Activated naive CD8-positive, alpha-beta T cell treated with anti-CD3 and anti-CD28 coated beads, Interleukin-2, amount 10 ng/mL, durations not matched to agents 7 days and 5 days (primary cell): ENCODE measurements around the gene ETV5. TPM values are rescaled to one million over a fixed set of nuclear protein-coding genes. Genes with fewer than 3 reads are reported as not detected.
A peak's percentile ranks its signal among the peaks of the same experiment; 100 is the strongest.

Experiments
- ATAC-seq: fragments of 150-1000 bp; cut with Tn5 transposase; one replicate; pipeline ENCODE4 v1.10.0; 2021; ENCODE audit warnings: low read depth, moderate library complexity
- POLR2A ChIA-PET: fragments of 350-600 bp; sonication (Branson Sonifier 250); formaldehyde crosslinking; loops from one replicate; lab custom pipeline; 2021; ENCODE audit warnings: antibody characterized with exemption; lab: Charles Lee
- DNase-seq: peaks from one replicate; pipeline ENCODE4 v3.0.0; 2021
- H3K27ac Mint-ChIP-seq: one replicate; pipeline ENCODE4 v1.8.0; 2022; ENCODE audit warnings: mild to moderate bottlenecking, mixed read lengths
- H3K27me3 Mint-ChIP-seq: one replicate; pipeline ENCODE4 v1.8.0; 2022; ENCODE audit warnings: mild to moderate bottlenecking, moderate library complexity, mixed read lengths
- H3K36me3 Mint-ChIP-seq: one replicate; pipeline ENCODE4 v1.8.0; 2021; ENCODE audit warnings: mild to moderate bottlenecking, mixed read lengths
- H3K4me1 Mint-ChIP-seq: one replicate; pipeline ENCODE4 v1.8.0; 2021; ENCODE audit warnings: mixed read lengths
- H3K4me3 Mint-ChIP-seq: one replicate; pipeline ENCODE4 v1.8.0; 2022; ENCODE audit warnings: mild to moderate bottlenecking, moderate library complexity, mixed read lengths
- H3K9me3 Mint-ChIP-seq: one replicate; pipeline ENCODE4 v1.8.0; 2021; ENCODE audit warnings: mixed read lengths
- total RNA-seq, 2 experiments: library from RNA; stranded (reverse); gene quantifications; one replicate each; pipeline ENCODE4 v1.2.3, GENCODE V29; 2021

ETV5 gene
- 1 to 10 TPM; 1.4 to 2.0 TPM for total RNA-seq

DNA sequence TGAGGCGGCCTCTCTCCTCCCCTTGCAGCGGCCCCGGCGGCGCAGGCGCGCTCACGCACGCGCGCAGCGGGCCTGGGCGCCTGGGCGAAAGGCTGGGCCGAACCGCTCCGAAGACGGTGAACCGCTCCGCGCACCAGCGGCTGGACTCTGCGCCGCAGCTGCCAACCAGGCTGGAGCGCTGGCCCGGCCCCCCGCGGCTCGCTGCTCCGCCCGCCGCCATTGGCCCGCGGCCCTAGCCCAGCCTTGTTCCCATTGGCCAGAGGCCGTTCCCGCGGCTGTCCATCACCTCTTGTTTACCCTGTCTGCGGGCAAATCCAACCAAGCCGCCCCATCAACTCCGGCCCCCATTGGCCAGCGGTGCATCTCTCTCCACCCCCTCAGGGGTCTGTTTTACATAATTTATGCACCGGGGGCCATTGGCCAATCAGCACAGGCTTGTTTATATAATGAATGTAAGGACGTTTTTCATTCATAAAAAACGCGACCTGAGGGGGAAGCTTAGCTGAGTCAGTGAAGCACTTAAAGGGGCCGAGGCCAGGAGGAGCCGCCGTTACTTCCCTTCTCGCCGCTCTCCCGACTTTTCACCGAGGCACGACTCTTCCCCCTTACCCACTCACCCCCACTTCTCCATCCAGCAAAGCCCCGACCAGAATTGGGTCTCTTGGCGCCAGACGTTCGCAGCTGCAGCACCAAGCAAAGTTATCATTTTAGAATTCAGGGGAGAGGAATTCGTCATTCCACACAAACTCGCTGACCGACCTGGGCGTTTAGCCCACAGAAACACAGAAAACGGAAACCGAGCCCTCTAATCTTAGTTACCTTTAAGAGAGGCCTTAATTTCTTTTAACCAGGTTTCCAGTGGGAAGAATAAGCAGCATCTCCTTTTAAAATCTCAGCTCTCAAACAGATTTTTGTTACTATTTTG is at the start of gene ETV5:
Gene ETV5 (minus strand): TSS at position 149 of the 925 bp plus-strand sequence. CDS start 3,221 bp downstream, outside the sequence.
- POLR2A ChIA-PET = interaction anchor here (0.5 to 1.7 kb wide), 5 partner anchors 11 to 708 kb away, joined by 3 to 6 read pairs (median 4); no protein-coding TSS in a partner anchor
- H3K4me1 Mint-ChIP-seq = peaks cover 30% of the 10 kb centered on the region
- peaks cover 88% of the 10 kb centered on the region for H3K27me3 Mint-ChIP-seq
- peak; percentile 96 for ATAC-seq
- no peaks in the 10 kb centered on the region for H3K9me3 Mint-ChIP-seq
- no peaks in the 10 kb centered on the region for H3K36me3 Mint-ChIP-seq
- DNase-seq = peak; percentile 93
- H3K4me3 Mint-ChIP-seq = peak within 1 kb of the TSS; percentile 96
- H3K27ac Mint-ChIP-seq = peak within 1 kb of the TSS; percentile 74

DNA sequence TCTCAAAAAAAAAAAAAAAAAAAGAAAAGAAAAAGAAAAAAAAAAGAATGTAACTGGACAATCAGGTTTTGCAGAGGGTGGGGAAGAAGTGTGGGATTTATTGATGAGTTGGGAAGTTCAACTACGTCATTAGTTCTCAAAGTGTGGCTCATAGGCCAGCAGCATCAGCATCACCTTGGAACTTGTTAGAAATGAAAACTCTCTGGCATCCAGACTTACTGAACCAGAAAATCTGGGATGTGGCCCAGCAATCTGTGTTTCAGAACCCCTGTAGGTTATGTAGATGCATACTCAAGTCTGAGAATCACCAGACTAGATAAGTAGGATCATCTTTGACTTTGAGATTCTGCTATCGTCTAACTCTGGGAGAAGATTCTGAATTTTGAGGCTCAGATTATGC is 45.8 kb upstream of the ETV5 start:
- ATAC-seq = no peak
- Mint-ChIP-seq H3K27me3 (peaks cover 40% of the 10 kb centered on the region), H3K4me1 (peaks cover 11% of the 10 kb centered on the region), H3K4me3 (no peak overlapping the region), H3K36me3 (no peaks in the 10 kb centered on the region), H3K9me3 (no peaks in the 10 kb centered on the region), H3K27ac (no peak overlapping the region)
- no peak for DNase-seq
- POLR2A ChIA-PET = no interaction called here

DNA sequence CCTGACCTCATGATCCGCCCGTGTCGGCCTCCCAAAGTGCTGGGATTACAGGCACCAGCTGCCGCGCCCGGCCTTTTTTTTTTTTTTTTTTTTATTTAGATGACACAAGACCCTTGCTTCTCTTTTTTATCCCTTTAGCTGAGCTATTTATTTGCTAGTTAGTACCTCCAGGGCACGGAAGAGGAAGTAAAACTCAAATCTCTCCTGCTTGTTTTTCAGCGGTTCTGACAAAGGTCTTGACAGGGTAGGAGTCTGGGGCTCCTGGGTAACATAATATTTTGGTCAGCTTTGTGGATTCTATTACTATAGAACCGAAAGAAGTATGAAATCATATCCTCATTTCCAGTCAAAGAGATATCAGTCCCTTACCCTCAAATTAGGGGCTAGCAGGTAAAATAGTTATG is 44.0 kb upstream of the ETV5 start:
- Mint-ChIP-seq H3K4me3 (no peak overlapping the region), H3K36me3 (no peaks in the 10 kb centered on the region), H3K27me3 (peaks cover 35% of the 10 kb centered on the region), H3K27ac (peak overlapping the region; percentile 14), H3K4me1 (peaks cover 11% of the 10 kb centered on the region), H3K9me3 (no peaks in the 10 kb centered on the region)
- DNase-seq (no peak), ATAC-seq (peak; percentile 64)
- POLR2A ChIA-PET = interaction anchor here (0.6 kb wide), 1 partner anchor 13 kb away, joined by 3 read pairs; no protein-coding TSS in a partner anchor

DNA sequence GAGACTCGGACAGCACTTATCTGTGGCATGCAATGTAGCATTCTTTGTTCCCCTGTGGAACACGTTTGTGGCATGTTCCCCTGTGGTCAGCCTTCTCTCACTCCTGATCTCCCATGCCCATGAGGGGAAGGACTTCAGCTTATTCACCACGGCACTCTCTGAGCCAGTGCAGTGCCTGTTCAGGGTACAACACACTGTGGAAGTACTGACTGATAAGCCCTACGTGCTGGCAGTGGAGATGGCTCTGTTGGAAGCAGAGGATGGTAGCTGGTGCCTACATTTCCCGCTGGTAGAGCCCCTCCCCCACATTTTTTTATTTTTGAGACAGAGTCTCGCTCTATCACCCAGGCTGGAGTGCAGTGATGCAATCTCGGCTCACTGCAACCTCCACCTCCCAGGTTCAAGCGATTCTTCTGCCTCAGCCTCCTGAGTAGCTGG is 43.5 kb upstream of the ETV5 start:
- H3K4me3 Mint-ChIP-seq = no peak overlapping the region
- H3K27ac Mint-ChIP-seq = no peak overlapping the region
- no peaks in the 10 kb centered on the region for H3K9me3 Mint-ChIP-seq
- peaks cover 11% of the 10 kb centered on the region for H3K4me1 Mint-ChIP-seq
- no peaks in the 10 kb centered on the region for H3K36me3 Mint-ChIP-seq
- DNase-seq (no peak), ATAC-seq (no peak)
- H3K27me3 Mint-ChIP-seq = peaks cover 31% of the 10 kb centered on the region
- POLR2A ChIA-PET = no interaction called here

DNA sequence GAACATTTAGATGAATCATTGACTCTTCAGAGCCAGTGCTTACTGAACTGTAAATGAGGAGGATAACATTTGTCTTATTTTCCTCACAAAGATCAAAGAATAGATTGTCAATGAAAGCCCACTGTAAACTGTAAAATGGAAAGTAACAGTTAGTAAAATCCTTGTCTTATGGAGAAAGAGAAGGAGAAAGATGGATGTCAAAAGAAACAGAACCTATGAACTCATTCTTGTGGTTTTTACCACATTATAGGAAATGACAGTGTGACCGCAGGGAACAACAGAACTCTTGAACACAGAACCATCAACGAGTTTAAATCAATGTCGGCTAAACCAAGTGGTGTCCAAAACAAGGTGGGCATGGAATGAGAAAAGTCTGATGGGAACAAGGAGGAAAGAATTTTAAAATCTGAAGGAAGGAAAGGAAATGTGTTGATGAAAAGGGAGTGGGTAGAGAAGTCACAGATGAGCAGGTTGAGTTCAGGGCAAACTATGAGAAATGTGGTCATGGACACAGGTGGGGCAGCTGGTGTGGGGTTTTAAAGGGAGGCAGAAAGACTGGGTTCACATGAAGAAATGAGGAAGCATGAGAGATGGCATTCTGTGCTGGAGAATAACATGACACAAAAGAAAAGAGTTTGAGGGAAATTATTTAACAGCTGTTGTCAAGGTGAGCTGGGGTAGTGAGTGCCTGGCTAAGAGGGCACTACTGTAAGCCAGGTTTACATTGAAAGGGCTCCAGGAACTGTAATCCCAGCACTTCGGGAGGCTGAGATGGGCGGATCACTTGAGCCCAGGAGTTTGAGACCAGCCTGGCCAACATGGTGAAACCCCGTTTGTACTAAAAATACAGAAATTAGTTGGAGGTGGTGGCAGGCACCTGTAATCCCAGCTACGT is 42.4 kb upstream of the ETV5 start:
- no peak for DNase-seq
- H3K9me3 Mint-ChIP-seq = no peaks in the 10 kb centered on the region
- H3K27me3 Mint-ChIP-seq = peaks cover 37% of the 10 kb centered on the region

DNA sequence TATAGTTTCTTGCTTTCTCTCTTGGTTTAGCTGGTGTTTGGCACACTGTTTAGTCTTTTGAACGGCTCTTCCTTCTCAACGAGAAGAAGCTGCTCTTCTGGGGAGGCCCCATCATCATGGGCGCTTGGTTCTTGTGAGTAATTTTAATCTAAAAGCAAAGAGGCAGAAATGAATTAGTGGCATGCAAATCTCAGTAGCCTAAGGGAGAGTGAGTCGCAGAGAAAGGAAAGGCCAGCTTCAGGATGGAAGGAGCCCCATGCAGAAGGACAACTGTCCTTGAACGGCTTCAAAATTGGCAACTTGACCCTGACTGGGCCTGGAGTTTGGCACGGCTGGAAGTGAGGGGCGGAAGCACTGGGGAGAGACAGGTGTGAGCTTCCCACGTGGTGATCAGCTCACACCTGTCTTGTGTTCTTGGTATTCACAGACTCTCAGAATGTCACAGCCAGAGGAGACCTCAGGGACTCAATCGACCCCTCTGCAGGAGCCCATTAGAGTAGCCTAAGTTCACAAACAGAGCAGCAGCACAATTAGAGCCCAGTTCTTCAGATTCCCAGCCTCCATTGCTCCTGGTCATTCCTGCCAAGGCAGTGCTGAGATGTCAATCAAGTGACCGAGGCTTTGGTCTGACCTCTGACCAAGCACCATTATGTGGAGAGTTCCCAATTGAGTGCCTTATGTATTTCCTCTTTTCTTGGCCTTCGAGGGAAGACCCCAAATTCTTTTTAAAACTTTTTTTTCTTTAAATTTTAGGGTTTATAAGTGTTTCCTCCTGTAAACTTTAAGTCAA is 41.3 kb upstream of the ETV5 start:
- DNase-seq = no peak
- Mint-ChIP-seq H3K36me3 (no peaks in the 10 kb centered on the region), H3K9me3 (no peaks in the 10 kb centered on the region), H3K4me1 (peaks cover 11% of the 10 kb centered on the region), H3K27ac (no peak overlapping the region), H3K4me3 (no peak overlapping the region), H3K27me3 (peaks cover 39% of the 10 kb centered on the region)
- ATAC-seq = no peak
- POLR2A ChIA-PET = no interaction called here

More for the DNA sequence above, 42.4 kb upstream of the ETV5 start:
- H3K27ac Mint-ChIP-seq = peak overlapping the region; percentile 38
- H3K4me1 Mint-ChIP-seq = peaks cover 11% of the 10 kb centered on the region
- POLR2A ChIA-PET = no interaction called here
- H3K36me3 Mint-ChIP-seq = no peaks in the 10 kb centered on the region
- peak overlapping the region; percentile 54 for H3K4me3 Mint-ChIP-seq
- ATAC-seq = peak; percentile 52

DNA sequence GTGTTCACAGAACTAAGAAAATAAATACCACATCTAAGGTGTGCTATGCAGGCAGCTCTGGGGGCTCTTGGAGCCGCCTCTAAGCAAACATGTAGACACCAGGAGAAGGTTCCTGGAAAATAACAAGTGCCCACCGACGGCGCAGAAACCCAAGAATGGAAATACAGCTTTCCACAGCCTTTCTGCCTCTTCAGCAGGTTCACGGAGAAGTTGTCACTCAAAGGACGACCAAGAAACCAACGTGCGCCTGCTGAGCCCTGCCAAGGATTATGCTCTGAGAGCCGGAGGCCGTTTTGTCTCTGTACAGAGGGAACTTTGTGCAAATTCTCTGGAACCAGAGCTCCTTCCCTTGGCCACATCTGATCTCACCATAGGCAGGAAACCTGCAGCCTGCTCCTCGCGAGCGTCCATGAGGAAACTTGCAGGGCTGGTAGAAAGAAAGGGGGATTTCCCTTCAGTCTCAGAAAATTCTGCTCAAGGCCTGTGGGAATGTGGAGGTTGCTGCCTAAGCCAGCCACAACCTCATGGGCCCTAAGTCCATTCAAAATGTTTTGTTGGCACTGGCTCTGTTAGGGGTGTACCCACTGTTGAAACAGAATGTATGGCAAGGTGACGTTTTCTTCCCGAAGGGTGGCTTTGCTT is 40.6 kb upstream of the ETV5 start:
- DNase-seq = no peak
- H3K36me3 Mint-ChIP-seq = no peaks in the 10 kb centered on the region
- H3K4me3 Mint-ChIP-seq = no peak overlapping the region
- no peak for ATAC-seq
- H3K4me1 Mint-ChIP-seq = peaks cover 11% of the 10 kb centered on the region
- H3K27ac Mint-ChIP-seq = no peak overlapping the region
- no peaks in the 10 kb centered on the region for H3K9me3 Mint-ChIP-seq
- H3K27me3 Mint-ChIP-seq = peaks cover 45% of the 10 kb centered on the region
- POLR2A ChIA-PET = no interaction called here

DNA sequence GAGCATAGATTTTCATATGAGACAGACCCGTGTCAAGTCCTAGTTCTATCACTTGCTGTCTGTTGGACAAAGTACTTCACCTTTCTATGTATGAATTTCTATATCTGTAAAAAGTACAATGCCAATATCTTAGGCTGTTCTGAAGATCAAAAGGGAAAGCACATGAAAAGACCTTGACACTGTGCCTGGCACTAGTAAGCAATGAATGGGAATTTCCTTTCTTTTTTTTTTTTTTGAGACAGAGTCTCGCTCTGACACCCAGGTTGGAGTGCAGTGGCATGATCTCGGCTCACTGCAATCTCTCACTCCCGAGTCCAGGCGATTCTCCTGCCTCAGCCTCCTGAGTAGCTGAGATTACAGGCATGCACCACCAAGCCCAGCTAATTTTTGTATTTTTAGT is 35.4 kb upstream of the ETV5 start:
- H3K4me3 Mint-ChIP-seq = no peak overlapping the region
- H3K9me3 Mint-ChIP-seq = no peaks in the 10 kb centered on the region
- ATAC-seq (no peak), DNase-seq (no peak)
- H3K4me1 Mint-ChIP-seq = peaks cover 5% of the 10 kb centered on the region
- POLR2A ChIA-PET = no interaction called here
- no peak overlapping the region for H3K27ac Mint-ChIP-seq
- peaks cover 39% of the 10 kb centered on the region for H3K27me3 Mint-ChIP-seq
- no peaks in the 10 kb centered on the region for H3K36me3 Mint-ChIP-seq

DNA sequence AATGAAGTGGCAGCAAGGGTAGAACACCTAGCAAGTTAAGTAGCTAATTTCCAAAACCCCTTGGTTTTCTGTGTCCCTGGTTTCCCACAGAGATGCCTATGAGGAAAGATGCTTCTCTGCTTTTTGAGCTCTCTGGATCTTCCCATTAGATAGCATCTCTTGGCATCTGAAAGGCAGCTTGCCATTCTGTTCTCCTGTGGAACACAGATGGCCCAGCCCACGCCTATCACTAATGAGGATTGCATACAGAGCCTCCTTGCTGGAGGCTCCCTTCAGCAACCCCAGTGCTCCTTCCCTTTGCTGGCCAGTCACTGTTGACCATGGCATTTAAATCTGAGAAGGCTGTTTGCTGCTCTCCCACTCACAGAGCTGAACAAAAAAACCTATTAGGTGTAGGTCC is 34.4 kb upstream of the ETV5 start:
- no peak for ATAC-seq
- no peaks in the 10 kb centered on the region for H3K9me3 Mint-ChIP-seq
- H3K27ac Mint-ChIP-seq = no peak overlapping the region
- H3K4me1 Mint-ChIP-seq = peaks cover 5% of the 10 kb centered on the region
- no peak for DNase-seq
- H3K36me3 Mint-ChIP-seq = no peaks in the 10 kb centered on the region
- no peak overlapping the region for H3K4me3 Mint-ChIP-seq
- POLR2A ChIA-PET = no interaction called here
- H3K27me3 Mint-ChIP-seq = peaks cover 38% of the 10 kb centered on the region

DNA sequence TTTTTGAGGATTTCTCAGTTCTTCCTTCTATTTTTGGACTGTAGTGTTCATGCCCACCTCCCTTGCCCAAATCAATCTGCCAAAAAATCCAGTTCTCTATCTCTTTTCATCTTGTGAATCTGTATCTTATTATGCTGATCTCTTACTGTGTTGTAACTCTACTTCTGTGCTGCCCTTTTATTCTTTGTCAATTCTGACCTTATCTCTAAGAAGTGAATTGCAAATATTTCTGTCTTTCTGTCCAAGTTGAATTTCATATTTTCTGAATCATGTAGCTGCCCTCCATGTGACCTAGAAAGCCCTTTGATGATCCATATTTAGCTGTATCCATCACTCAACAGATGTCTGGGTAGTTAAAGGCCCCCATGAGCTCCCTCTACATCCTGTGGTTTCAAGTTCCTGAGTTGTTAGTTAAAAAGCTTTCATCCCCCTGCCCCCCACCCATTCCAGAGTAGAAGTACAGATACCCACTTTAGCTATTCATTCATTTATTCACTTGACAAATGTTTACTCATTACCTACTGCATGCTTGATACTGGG is 33.6 kb upstream of the ETV5 start:
- Mint-ChIP-seq H3K27me3 (peaks cover 38% of the 10 kb centered on the region), H3K9me3 (no peaks in the 10 kb centered on the region), H3K4me1 (peaks cover 5% of the 10 kb centered on the region), H3K36me3 (no peaks in the 10 kb centered on the region), H3K27ac (no peak overlapping the region), H3K4me3 (no peak overlapping the region)
- POLR2A ChIA-PET = no interaction called here
- no peak for DNase-seq
- no peak for ATAC-seq

DNA sequence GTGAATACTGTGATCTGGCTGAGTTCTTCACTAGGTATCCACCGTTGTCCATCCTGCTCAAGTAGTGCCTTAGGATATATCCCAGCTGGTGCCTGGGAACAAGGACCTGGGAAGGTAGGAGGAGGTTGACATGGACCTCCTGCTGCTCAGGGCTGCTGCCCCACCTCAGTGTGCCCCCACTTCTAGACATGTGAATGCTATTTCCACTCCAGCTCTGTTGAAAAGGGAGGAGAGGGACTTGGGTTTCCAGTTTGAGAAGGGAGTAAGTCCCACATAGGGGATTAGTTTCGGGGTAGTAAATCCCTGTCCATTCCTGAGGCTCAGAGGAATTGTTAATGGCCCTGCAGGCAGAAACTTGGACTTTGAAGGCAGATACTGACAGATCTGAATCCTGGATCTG is 32.9 kb upstream of the ETV5 start:
- DNase-seq (no peak), ATAC-seq (no peak)
- H3K9me3 Mint-ChIP-seq = no peaks in the 10 kb centered on the region
- peaks cover 34% of the 10 kb centered on the region for H3K27me3 Mint-ChIP-seq
- POLR2A ChIA-PET = no interaction called here
- H3K4me1 Mint-ChIP-seq = peaks cover 5% of the 10 kb centered on the region
- no peak overlapping the region for H3K27ac Mint-ChIP-seq
- no peak overlapping the region for H3K4me3 Mint-ChIP-seq
- H3K36me3 Mint-ChIP-seq = no peaks in the 10 kb centered on the region

DNA sequence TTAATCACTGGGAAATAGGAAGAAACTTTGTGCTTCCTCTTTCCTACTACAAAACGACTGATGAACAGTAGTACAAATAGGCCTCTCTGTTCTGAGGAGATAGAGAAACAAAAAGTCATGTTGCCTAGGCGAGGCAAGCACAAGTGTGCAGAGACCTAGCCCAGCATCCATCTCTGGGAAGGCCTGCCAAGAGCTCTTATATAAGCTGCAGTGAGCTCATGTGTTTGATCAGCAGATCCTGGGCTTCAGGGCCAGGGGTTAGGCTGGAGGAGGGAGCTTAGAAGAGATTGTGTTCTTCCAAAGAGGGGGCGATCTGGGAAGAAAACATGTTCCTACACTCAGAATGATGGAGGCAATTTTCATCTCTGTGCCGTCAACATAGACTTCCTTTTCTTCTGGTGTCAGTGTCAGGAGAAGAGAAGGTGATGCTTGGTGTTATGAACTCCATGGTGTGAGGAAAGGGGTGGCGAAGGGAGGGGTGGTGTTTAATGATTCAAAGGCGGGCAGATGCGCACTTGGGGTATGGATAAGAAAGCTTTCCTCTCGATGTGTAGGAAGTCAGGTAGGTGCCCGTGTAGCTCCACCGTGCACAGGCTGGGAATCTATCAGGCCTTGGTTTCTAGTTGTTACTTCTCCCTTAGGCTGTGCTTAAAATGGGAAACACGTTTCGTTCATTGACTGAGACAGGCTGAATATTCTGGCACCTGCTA is 29.5 kb upstream of the ETV5 start:
- no peak overlapping the region for H3K27ac Mint-ChIP-seq
- H3K4me3 Mint-ChIP-seq = no peak overlapping the region
- no peak for ATAC-seq
- H3K36me3 Mint-ChIP-seq = no peaks in the 10 kb centered on the region
- POLR2A ChIA-PET = no interaction called here
- DNase-seq = no peak
- peaks cover 5% of the 10 kb centered on the region for H3K4me1 Mint-ChIP-seq
- no peaks in the 10 kb centered on the region for H3K9me3 Mint-ChIP-seq
- peaks cover 33% of the 10 kb centered on the region for H3K27me3 Mint-ChIP-seq
